ENCODE measurements around the gene PBX2.
"Not testable (repeated sequence)": the region's sequence is repeated elsewhere in the genome, so short reads cannot be mapped to it uniquely, and the experiment has no call there.

The PBX2 gene

GRCh38 chr6:32202186-32202585 lies 12.2 kb upstream of the PBX2 start:
- no peak for DNase-seq (ENCODE audit: low spot score)

DNA sequence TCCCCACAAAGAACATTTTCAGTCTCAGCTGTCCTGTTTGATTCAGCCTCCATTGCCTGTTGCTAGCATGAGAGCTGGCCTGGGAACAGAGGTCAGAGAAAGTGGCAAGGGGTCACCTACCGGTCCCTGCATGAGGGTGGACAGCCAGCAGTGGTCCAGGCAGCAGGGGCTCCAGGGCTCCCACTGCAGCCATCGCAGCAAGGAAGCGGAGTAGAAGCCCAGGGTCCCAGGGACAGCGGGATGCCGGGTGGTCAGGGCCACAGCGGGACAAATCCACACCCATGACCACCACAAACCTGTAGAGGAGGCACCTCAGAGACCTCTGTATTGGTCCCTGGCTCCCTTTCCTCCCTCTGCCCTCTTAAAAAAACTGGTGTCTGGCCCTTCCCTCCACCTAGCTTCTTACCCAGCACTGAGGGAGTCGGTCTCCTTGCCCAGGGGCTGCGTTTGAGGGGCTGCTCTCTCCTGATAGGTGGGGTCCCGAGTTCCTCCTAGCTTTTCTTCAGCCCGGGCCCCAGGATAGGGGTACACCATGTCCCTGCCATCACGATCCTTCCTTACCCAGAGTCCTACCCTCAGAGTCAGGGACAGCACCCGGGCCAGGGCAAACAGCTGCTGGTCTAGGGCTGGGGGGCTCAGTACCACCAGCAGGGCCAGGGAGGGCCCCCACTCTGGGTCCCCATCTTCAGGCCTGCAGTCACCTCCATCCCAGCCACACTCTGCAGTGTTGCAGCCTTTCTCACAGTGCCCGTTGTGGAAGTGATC lies 10.9 kb upstream of the PBX2 start:
- no peak for DNase-seq (ENCODE audit: low spot score)

- no peak for DNase-seq (ENCODE audit: low spot score)
Measured at GRCh38 chr6:32198866-32199265, 8.9 kb upstream of the PBX2 start.

DNA sequence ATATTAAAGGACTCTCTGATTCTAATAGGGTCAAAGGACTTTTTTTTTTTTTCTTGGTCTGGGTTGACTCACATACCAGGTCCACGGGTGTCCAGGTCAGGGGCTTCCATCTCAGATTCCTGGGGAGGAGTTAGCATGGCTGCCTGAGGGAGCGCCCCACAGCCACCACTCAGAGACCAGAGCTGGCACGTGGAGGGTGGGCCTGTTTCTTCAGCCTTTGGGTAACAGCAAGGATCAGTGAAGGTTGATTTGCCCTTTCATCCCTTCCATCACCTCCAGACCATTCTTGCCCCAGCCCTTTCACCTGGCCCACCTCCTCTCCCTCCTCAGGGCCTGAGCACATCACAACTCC lies 8.3 kb upstream of the PBX2 start:
- no peak for DNase-seq (ENCODE audit: low spot score)

- no peak for DNase-seq (ENCODE audit: low spot score)
Measured at GRCh38 chr6:32196682-32197616, 6.9 kb upstream of the PBX2 start.

GRCh38 chr6:32195902-32196681 lies 6.1 kb upstream of the PBX2 start:
- peak; percentile 76 for DNase-seq (ENCODE audit: low spot score)

DNA sequence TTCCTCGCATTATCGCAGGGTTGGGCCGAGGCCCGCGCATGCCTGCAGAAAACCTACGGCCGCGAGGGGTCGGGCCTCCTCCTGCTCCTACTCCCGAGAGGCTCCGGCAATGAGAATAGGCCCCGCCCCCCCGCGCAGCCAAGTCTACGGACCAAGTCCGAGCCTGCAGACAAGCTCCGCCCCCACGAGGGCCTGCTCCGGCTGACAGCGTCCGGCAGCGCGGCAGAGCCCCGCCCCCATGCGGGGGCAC lies 5.6 kb upstream of the PBX2 start:
- DNase-seq (ENCODE audit: low spot score), result peak; percentile 100

DNA sequence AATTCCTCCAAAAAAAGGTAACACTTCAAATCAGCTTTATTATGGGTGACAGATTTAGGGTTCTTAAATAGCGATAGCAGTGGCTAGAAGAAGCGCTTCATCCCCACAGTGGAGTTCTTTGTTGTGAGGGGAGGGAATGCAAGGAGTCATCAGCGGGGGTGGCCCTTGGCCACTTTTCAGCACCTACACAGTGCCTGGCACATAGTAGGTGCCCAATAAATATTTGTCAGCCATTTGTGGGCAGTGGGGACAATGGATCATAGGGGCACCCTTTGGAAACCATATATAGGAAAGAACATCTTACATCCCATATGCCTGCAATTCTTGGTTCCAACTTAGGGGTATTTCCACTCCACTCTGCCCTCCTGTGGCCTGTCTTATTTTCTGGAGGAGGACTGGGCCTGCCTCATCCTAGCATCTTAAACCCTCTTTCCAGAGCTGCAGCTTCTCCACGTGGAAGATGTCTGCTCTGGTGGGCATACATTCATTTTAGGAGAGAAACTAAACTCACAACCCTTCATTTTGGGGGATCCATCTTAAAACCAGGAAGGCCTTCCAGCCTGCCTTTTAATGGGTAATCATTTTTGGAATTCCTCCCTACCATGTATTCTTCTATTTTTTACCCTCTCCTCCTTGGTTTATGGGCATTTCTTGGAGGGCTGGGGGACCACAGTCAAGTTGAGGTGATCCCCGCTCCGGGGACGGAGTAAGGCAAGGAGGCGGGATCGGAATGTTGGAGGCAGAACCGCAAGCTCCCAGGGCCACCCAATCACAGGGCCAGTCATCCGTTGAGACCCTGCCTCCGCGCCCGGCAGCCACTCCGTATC lies 5.0 kb upstream of the PBX2 start:
- peak; percentile 78 for DNase-seq (ENCODE audit: low spot score)

- no peak for DNase-seq (ENCODE audit: low spot score)
Measured at GRCh38 chr6:32194388-32194787, 4.4 kb upstream of the PBX2 start.

- not testable (repeated sequence) for DNase-seq (ENCODE audit: low spot score)
Measured at GRCh38 chr6:32193096-32193495, 3.1 kb upstream of the PBX2 start.

GRCh38 chr6:32192608-32193039 lies 2.6 kb upstream of the PBX2 start, which contains the start of gene GPSM3:
Gene GPSM3 (minus strand): TSS chr6:32192643. CDS start chr6:32192513, 130 bp downstream.
- DNase-seq (ENCODE audit: low spot score), result no peak

- no peak for DNase-seq (ENCODE audit: low spot score)
Measured at GRCh38 chr6:32191696-32192607, 1.9 kb upstream of the PBX2 start.

GRCh38 chr6:32190911-32191677 lies 1.1 kb upstream of the PBX2 start:
- no peak for DNase-seq (ENCODE audit: low spot score)

GRCh38 chr6:32189742-32190053 lies 304 bp downstream of the PBX2 start:
- DNase-seq (ENCODE audit: low spot score), result no peak

DNA sequence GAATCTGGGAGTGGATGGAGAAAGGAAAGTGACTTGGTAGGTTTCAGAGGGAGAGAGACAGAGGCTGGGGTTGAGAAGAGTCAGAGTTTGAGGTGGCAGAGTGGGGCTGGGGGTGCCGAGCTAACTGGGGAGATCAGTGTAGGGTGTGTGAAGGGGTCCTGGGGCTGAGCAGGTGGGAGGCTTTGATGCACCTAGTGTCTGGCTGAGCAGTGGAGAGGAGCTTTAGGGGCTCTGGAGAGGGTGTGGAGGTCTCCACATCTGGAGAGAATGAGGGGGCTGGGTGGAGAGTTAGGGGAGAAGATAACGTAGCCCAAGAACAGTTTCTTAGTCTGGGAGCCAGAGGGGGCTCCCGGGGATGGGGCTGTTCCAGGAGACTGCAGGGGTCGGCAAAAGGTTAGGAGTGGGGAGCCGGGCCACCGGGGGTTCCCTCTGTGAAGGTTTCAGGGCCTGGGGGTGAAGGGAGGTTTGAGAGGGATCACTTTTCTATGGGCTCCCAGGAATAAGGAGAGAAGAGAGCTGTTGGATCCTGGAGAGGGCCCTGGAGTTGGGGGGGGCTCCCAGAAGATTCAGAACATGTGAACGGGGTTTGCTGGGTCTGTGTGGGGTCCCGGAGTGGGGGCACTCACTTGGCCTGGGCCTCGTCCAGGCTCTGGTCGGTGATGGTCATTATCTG lies 797 bp downstream of the PBX2 start:
- DNase-seq (ENCODE audit: low spot score), result no peak

- DNase-seq (ENCODE audit: low spot score), result no peak
Measured at GRCh38 chr6:32188381-32189068, 1.5 kb downstream of the PBX2 start.

DNA sequence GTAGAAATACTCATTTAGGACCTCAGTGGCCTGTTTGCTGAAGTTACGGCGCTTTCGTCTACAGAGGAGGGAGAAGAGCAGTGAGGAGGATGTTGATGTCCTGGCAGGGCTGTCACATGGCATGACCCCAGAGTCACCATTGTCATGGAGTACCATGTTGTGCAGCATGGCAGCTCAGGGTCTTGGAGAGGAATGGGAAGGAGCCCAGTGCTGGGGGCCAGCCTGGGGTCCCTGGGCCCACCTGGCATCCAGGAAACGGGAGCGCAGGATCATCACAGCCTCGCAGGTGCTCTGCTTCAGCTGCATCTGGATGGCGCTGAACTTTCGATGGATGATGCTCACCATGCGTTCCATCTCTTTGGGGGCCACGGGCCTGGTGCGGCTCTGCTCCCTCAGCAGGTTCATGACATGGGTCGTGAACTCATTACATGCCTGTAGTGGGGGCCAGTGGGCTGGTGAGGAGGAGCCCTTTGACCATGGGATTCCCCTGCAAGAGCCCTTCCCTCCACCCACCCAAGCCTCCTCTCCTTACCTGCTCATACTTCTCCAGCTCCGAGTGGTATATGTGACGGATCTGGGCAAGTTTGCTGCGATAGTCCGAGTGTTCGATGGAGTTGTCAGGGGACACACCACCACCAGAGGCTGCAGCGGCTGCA lies 2.1 kb downstream of the PBX2 start:
- not testable (repeated sequence) for DNase-seq (ENCODE audit: low spot score)

DNA sequence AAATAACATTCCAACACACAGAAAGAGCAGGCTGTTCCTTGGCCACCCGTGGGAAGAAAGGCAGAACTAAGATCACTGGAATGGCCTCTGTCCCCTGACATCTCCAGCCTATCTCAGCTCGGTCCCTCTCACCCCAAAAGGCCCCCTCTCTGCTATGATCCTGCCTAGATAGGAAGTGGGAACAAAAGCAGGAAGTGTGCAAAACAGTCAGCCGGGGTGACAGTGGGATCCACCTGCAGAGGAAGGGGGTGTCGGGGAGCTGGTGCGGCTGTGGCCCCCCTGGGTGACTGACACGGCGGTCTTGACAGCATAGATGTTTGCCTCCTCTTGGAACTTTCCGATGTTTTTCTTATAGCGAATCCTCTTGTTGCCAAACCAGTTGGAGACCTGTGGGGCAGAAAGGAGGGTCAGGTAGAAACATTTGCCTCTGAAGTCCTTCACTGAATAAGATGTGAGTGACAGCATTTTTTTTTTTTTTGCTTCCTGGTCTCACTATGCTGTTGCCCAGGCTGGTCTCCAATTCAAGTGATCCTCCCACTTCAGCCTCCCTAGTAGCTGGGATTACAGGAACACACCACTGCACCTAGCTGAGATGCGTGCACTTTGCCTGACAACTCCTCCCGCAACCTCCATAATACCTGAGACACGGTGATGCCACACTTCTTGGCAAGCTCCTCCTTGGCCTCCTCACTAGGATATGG lies 2.8 kb downstream of the PBX2 start:
- DNase-seq (ENCODE audit: low spot score), result no peak

Data from RKO (cell line).